VCaP (cell line): ENCODE measurements around the gene BRCA1.

Experiments used
- H3K27ac ChIP-seq: fragments of 450-650 bp; 2 replicates; pipeline ENCODE4 v1.5.1; 2017
- TF ChIP-seq, protein P1 (sequence below): fragments of 450-650 bp; conservative IDR thresholded peaks from 2 replicates; pipeline ENCODE4 v1.5.1; 2017; ENCODE audit warnings: mild to moderate bottlenecking, moderate library complexity

Gene BRCA1

DNA sequence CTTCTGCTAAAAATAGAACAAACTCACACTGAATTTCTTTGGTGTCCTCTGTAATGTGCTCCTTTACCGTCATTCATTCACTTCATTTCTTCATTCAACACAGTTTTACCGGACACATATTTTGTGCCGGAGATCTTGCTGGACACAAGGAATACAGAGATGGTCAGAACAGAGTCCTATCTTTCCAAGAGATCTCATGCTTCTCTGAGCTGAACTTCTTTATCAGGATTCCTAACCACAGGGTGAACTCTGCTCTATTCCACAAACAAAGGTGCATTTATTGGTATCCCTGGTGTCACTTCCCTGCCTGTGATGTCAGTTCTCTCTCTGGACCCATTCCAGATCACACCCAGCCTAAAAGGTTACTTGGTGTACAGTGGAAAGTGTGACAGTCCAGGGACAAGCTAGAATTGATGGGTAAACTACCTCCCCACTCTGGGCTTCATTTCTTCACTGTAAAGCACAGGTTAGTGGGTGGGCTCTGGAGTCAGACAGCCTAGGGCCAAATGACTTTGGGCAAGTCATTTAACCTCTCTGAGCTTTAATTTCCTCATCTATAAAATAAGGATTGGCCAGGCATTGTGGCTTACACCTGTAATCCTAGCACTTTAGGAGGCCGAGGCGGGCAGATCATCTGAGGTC is 114.4 kb downstream of the BRCA1 start:
- TF ChIP-seq, protein P1, sequence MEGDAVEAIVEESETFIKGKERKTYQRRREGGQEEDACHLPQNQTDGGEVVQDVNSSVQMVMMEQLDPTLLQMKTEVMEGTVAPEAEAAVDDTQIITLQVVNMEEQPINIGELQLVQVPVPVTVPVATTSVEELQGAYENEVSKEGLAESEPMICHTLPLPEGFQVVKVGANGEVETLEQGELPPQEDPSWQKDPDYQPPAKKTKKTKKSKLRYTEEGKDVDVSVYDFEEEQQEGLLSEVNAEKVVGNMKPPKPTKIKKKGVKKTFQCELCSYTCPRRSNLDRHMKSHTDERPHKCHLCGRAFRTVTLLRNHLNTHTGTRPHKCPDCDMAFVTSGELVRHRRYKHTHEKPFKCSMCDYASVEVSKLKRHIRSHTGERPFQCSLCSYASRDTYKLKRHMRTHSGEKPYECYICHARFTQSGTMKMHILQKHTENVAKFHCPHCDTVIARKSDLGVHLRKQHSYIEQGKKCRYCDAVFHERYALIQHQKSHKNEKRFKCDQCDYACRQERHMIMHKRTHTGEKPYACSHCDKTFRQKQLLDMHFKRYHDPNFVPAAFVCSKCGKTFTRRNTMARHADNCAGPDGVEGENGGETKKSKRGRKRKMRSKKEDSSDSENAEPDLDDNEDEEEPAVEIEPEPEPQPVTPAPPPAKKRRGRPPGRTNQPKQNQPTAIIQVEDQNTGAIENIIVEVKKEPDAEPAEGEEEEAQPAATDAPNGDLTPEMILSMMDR: no peak
- peak overlapping the region; percentile 63 for H3K27ac ChIP-seq

DNA sequence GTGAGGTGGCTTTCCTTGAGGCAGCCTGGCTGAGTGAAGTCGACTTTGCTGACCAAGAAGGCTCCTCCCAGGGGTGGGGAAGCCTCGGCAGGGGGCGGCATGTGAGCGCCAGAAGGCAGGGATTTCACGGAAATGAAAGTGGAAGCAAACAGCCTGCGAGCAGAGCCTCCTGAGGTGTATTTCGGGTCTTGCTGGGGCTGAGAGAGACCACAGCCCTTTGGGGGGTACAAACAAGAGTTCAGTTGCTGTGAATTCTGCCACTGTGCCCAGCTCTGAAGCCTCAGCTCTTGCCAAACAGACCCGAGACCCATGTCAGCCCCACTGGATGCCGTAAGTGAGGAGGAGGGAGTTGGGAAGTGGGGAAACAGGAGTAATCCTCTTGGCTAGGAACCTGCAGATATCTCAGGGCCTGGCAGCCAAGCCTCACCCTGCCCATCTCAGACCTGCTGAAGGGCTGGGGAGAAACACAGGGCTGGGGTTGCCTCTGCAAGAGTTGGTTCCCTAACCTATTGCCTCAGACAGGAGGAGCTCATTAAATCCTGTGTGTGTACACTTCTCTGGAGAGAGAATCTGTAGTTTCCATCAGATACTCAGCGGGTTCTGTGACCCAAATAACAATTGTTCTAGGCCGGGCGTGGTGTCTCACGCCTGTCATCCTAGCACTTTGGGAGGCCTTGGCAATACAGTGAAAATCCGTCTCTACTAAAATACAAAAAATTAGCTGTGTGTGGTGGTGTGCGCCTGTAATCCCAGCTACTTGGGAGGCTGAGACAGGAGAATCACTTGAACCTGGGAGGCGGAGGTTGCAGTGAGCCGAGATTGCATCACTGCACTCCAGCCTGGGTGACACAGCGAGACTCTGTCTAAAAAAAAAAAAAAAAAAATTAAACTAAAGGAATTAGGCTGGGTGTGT is 118.3 kb downstream of the BRCA1 start, which contains the start of gene IFI35:
IFI35 (plus strand) TSS at position 146 of the 913 bp plus-strand sequence; CDS start at position 310, 164 bp downstream.
- TF ChIP-seq, protein P1: no peak
- peak within 1 kb of the TSS; percentile 26; the same call in 1 of the 2 replicates for H3K27ac ChIP-seq

DNA sequence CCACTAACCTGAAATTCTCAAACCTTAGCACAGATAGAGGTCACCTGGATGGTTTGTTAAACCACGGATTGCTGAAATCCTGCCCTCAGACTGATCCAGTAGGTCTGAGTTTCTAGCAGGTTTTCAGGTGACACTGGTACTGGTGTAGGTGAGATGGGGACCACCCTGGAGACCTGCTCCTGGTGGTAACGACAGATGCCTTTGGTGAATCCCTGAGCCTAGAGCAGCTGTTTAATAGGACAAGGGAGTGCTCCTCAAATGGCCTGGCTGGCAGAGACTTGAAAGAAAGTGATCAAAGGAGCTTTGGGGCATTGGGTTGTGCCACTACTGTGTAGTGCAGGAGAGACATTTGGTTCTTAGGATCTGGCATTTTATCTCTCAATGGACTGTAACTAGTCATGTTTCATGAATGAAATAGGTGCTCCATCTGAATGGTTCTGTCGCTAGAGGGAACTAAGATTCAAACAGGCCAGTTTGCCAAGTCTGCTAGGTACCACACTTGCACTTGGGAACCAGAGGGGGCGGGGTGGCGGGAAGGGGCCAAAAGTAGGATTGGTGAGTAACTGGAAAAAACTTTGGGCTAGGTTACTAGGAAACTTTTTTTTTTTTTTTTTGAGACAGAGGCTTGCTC is 121.5 kb downstream of the BRCA1 start:
- TF ChIP-seq, protein P1: no peak
- H3K27ac ChIP-seq: no peak overlapping the region

DNA sequence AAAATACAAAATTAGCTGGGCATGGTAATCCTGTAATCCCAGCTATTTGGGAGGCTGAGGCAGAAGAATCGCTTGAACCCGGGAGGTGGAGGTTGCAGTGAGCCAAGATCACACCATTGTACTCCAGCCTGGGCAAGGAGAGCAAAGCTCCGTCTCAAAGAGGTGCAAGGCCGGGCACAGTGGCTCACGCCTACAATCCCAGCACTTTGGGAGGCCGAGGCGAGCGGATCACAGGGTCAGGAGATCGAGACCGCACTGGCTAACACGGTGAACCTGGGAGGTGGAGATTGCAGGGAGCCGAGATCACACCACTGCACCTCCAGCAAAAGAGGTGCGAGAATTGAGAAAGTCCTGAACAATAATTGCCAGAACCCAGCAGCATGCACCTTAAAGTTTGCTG is 124.3 kb downstream of the BRCA1 start:
- peak overlapping the region; percentile 88 for H3K27ac ChIP-seq

DNA sequence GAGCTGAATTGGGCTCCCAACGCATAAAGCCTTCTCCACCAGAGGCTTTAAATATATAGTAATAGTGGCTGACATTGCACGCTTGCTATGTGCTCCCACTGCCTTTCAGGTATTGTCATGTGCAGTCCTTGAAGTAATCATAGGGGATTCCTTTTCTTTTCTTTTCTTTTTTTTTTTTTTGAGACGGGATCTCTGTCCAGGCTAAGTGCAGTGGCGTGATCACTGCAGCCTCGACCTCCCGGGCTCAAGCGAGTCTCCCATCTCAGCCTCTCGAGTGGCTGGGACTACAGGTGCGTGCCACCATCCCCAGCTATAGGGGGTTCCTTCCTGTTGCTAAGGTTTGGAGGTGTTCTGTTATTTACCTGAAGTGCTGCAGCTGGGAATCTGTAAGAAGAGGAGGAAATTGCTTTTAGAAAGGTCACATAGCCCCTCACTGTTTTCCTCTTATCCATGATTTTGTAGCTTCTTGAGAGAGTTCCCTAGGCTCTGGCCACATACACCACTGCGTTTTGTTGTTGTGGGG is 126.1 kb downstream of the BRCA1 start:
- TF ChIP-seq, protein P1: no peak
- H3K27ac ChIP-seq: peak overlapping the region; percentile 88

DNA sequence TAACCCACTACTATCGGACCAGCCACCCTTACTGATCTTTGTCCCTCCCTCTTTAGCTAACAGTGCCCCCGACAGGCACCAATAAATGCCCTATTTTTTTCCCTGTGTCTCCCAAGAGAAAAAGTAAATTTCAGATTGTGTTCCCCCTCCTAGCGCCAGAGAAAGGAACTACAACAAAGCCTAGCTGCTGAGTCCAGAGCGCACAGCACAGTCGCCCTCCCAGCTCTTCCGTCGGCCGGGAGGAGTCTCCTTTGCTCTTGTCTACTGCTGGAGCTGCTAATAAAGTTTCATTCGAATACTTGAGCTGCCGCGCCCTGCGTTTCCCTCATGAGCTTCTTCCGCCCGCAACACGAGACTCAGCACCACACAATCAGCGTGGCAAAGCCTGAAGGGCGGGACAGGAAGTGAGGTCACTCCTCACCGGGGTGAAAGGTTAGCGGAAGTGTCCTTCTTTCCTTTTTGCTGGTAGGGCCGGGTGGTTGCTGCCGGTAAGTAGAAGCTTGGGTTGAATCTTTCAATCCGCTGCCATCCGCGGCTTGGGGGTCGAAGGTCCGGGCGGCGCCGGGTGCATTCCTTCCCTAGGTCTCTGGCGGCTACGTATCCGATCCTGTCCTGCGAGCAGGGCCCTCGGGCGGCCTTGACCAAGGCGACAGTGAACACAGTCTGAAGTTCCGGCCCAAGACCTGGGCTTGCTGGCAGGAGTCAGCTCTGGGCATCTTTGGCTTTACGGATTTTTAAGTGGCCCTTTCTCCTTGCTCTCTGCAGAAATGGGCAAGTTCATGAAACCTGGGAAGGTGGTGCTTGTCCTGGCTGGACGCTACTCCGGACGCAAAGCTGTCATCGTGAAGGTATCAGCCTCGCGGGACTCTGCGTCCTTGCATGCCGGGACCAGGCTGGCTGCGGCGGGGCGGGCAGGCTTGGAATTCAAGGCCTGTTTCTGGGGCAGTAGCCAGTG is 126.9 kb downstream of the BRCA1 start, which contains the start of gene RPL27:
RPL27 (plus strand) TSS at position 436 of the 955 bp plus-strand sequence; CDS start at position 768, 332 bp downstream.
- TF ChIP-seq, protein P1: peak; percentile 90
- peak within 1 kb of the TSS; percentile 88 for H3K27ac ChIP-seq

DNA sequence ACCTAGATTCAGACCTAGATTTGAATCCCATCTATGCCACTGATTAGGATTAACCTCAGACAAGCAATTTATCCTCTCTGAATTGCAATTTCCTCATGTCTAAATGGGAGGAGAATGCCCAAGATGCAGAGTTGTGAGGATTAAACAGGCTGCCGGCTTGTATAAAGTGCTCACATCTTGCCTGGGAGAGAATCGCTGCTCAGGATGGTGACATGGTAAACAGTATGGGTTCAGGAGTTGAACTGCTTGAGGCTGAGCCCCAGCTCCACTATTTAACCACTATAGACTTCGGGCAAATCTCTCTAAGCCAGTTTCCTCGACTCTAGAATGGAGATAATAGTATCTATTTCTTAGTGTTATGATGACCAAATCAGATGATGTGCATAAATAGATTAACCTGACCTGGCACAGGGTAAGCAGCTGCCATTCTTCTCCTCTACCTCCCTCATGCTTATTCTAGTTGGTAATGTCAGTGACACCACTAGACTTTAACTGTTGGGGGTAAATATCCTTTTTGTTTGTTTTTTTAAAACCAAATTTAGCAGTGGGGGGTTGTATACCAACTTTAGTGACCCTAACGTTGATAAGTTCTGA is 127.7 kb downstream of the BRCA1 start:
- peak overlapping the region; percentile 88 for H3K27ac ChIP-seq
- TF ChIP-seq, protein P1: no peak
